Astrocyte (in vitro differentiated cells and primary cell): ENCODE measurements around the gene HNRNPUL2.

ENCODE experiments used
- EZH2 ChIP-seq: IDR thresholded peaks from 2 replicates; pipeline ENCODE4 v1.6.1; 2012; ENCODE audit warnings: mild to moderate bottlenecking, low read length, inconsistent platforms; ENCODE audit not compliant: insufficient read depth
- TF ChIP-seq, protein P1 (sequence below): IDR thresholded peaks from 2 replicates; pipeline ENCODE4 v1.5.1; 2011; ENCODE audit warnings: low read depth, mild to moderate bottlenecking, inconsistent platforms, low read length, moderate library complexity; ENCODE audit not compliant: insufficient read depth

DNA sequence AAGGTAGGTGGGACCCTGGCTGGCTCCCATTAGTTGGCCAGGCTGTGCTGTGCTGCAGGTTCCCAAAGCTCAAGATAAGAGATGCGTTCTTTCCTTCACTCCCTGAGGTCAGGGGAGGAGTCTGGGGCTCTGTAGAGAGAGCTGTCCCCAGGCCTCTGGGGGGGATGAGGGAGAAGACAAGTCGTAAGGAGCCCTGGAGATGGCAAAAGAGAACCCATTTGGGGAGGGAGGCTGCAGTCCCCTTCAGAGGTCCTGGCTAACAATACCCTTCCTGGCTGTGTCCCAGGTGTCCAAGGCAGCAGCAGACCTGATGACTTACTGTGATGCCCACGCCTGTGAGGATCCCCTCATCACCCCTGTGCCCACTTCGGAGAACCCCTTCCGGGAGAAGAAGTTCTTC, 18.9 kb downstream of the HNRNPUL2 start:
- TF ChIP-seq, protein P1, sequence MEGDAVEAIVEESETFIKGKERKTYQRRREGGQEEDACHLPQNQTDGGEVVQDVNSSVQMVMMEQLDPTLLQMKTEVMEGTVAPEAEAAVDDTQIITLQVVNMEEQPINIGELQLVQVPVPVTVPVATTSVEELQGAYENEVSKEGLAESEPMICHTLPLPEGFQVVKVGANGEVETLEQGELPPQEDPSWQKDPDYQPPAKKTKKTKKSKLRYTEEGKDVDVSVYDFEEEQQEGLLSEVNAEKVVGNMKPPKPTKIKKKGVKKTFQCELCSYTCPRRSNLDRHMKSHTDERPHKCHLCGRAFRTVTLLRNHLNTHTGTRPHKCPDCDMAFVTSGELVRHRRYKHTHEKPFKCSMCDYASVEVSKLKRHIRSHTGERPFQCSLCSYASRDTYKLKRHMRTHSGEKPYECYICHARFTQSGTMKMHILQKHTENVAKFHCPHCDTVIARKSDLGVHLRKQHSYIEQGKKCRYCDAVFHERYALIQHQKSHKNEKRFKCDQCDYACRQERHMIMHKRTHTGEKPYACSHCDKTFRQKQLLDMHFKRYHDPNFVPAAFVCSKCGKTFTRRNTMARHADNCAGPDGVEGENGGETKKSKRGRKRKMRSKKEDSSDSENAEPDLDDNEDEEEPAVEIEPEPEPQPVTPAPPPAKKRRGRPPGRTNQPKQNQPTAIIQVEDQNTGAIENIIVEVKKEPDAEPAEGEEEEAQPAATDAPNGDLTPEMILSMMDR: no peak
- TF ChIP-seq EZH2: no peak
